Vagina (tissue), 2 donors: Measurements from ENCODE around the gene MAL.

Experiments
- POLR2A ChIP-seq, 2 donors: fragments of 450-650 bp; IDR thresholded peaks; one replicate each; pipeline ENCODE4 v1.6.1; 2017; ENCODE audit warnings: antibody characterized with exemption in 2 of 2, mild to moderate bottlenecking in 2 of 2, moderate library complexity in 2 of 2
- POLR2AphosphoS5 ChIP-seq, 2 donors: sonication (generic); formaldehyde crosslinking; IDR thresholded peaks; one replicate each; pipeline ENCODE4 v1.9.0; 2017; ENCODE audit warnings: antibody characterized with exemption in 2 of 2, mild to moderate bottlenecking in 2 of 2, low read depth in 1 of 2; ENCODE audit not compliant: insufficient read depth in 1 of 2
- TF ChIP-seq, protein P1 (sequence below), 3 experiments: fragments of 450-650 bp in 2 of 3; fragments of 200-600 bp in 1 of 3; sonication (generic) in 1 of 3; IDR thresholded peaks; one replicate each; pipeline ENCODE4 v1.5.1; 2017 to 2019; ENCODE audit warnings: antibody characterized with exemption in 3 of 3, mild to moderate bottlenecking in 2 of 3, moderate library complexity in 2 of 3

DNA sequence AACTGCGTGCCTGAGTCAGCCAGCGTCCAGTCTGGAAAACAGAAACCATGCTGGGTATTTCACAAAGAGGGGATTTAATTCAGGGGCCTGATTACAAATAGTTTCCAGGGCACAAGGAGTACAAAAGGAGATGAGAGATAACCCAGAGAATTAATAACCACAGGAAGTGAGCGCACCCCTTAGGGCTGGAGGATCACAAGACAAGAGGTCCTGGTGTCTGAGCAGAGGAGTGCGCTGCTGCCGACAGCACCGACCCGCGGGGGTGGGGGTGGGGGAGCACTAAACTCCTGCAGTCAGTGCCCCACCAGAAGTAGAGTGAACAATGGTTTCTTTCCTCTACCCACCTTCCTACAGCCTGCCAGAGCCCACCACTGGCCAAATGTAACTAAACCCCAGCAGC lies 20.8 kb upstream of the MAL start:
- TF ChIP-seq, protein P1, sequence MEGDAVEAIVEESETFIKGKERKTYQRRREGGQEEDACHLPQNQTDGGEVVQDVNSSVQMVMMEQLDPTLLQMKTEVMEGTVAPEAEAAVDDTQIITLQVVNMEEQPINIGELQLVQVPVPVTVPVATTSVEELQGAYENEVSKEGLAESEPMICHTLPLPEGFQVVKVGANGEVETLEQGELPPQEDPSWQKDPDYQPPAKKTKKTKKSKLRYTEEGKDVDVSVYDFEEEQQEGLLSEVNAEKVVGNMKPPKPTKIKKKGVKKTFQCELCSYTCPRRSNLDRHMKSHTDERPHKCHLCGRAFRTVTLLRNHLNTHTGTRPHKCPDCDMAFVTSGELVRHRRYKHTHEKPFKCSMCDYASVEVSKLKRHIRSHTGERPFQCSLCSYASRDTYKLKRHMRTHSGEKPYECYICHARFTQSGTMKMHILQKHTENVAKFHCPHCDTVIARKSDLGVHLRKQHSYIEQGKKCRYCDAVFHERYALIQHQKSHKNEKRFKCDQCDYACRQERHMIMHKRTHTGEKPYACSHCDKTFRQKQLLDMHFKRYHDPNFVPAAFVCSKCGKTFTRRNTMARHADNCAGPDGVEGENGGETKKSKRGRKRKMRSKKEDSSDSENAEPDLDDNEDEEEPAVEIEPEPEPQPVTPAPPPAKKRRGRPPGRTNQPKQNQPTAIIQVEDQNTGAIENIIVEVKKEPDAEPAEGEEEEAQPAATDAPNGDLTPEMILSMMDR (IDR thresholded peaks at IDR 0.05), result no peak
- TF ChIP-seq POLR2A (IDR thresholded peaks at IDR 0.05) (no peak), POLR2AphosphoS5 (IDR thresholded peaks at IDR 0.05; ENCODE audit: insufficient read depth in 1 of 2, low read depth in 1 of 2) (no peak)
